Fibroblast of villous mesenchyme (primary cell): ENCODE data around the gene TMOD1. TPM values are rescaled to one million over a fixed set of nuclear protein-coding genes. Genes with fewer than 3 reads are reported as not detected.

ENCODE experiments used
- DNase-seq: peaks from one replicate; pipeline ENCODE4 v3.0.0-alpha.2; 2010; ENCODE audit warnings: low read depth
- H3K4me3 ChIP-seq: 2 replicates; pipeline ENCODE4 v1.5.1; 2011; ENCODE audit warnings: low read depth, mild to moderate bottlenecking, low read length
- total RNA-seq: library from RNA; depleted of rRNA; stranded (reverse); fragments of >200 nt; gene quantifications from 2 replicates; pipeline ENCODE4 v1.2.3, GENCODE V29; 2012
- TF ChIP-seq, protein P1 (sequence below): IDR thresholded peaks from 2 replicates; pipeline ENCODE4 v1.5.1; 2012; ENCODE audit warnings: low read depth, mild to moderate bottlenecking, low read length; ENCODE audit not compliant: insufficient read depth

TMOD1 gene
- total RNA-seq, 1 donor: 0.43 TPM

DNA sequence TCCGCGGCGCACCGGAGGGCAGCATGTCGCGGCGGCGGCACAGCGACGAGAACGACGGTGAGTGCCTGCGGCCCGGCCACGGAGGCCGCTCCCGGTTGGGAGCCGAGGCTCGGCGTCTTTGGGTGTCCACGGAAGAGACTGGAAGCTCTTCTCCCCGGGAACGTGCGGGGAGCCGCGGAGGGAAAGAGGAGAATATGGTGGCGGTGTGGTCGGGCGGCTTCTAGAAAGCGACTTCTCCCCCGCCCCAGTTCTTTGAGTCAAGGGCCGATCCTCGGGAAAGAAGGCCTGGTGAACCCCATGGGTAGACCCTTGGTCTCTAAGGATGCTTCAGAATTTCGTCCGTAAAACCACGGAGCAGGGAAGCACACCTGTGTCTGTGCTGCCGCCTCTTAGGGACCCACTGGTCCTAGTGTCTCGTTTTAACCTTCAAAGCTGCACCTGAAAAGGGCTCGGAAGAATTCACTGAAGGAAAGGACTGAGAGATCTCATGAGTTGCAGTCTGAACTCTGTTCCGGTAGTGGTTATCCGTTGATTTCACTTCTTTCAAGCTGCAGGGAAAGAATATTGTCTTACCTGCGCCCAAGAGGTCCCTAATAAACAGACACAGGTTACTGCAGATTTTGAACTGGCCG lies 132.5 kb downstream of the TMOD1 start:
- TF ChIP-seq, protein P1, sequence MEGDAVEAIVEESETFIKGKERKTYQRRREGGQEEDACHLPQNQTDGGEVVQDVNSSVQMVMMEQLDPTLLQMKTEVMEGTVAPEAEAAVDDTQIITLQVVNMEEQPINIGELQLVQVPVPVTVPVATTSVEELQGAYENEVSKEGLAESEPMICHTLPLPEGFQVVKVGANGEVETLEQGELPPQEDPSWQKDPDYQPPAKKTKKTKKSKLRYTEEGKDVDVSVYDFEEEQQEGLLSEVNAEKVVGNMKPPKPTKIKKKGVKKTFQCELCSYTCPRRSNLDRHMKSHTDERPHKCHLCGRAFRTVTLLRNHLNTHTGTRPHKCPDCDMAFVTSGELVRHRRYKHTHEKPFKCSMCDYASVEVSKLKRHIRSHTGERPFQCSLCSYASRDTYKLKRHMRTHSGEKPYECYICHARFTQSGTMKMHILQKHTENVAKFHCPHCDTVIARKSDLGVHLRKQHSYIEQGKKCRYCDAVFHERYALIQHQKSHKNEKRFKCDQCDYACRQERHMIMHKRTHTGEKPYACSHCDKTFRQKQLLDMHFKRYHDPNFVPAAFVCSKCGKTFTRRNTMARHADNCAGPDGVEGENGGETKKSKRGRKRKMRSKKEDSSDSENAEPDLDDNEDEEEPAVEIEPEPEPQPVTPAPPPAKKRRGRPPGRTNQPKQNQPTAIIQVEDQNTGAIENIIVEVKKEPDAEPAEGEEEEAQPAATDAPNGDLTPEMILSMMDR: no peak
- DNase-seq: peak; percentile 23
- peak overlapping the region; percentile 92 for H3K4me3 ChIP-seq

DNA sequence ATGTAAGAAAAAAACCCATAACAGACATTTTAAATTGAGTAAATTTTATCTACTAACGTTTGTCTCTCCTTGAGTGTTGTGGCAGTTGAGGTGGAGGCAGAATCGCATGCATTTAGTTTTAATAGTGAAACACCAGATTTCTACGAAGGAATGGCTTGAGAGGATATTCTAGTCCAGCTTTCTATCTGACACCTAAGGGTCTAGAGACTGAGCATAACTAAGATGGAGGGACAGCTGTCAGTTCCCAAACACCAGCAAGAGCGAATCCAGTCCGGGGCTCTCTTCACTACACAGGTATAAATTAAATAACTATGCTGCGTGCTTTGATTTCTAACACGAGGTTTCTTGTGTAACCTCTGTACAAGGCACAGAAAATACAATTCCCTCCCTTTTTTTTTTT lies 133.6 kb downstream of the TMOD1 start:
- peak overlapping the region; percentile 92 for H3K4me3 ChIP-seq
- no peak for DNase-seq
- TF ChIP-seq, protein P1: no peak

DNA sequence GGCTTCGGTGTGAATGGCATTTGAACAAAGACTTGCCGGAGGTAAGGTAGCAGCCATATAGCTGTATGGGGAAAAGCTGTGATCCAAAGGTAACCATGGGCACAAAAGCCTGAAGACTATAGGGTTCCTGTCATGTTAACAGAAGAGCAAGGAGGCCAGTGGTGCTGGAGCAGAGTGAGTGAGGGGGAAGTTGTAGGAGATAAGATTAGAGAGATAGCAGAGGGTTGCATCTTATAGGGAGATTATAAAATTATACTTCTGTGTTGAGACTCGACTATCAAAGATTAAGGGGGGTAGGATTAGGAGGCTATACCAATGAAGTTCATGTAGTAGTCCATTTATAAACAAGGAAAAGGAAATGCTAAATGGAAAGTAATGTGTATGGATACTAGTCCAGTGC lies 135.4 kb downstream of the TMOD1 start:
- DNase-seq: no peak
- H3K4me3 ChIP-seq: no peak overlapping the region
- TF ChIP-seq, protein P1: no peak

DNA sequence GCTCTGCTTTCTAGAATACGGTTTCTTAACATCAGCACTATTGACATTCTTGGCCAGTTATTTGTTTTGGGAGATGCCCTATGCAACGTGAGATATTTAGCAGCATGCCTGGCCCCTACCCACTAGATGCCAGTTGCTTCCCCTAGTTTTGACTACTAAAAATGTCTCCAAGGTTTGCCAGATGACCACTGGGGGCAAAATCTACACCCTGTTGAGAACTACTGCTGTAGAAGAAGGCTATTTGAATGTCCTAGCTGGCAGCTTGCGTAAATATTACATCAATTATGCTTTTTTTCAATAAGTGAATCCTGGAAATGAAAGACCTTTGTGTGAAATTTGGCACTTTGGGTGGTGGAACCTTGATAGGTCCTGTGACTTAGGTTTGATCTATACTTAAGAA lies 137.2 kb downstream of the TMOD1 start:
- TF ChIP-seq, protein P1: peak; percentile 12
- no peak for DNase-seq
- no peak overlapping the region for H3K4me3 ChIP-seq

DNA sequence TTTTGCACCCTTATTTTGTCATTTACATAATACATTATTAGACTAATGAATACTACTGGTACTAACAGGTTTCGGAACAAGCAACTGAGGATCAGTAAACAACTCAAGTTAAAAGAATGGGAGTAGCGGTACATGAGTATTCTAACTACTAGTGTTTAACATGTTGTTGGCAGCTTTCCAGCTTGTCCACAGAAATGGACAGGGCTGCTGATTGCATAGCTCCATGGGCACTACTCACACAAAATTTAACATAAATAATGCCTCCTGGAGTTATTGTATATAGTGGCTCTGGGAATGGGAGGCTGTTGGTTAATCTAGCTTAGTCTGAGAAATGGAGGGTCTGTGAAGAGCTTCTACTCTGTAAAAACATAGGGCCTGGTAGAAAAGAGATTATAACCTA lies 138.9 kb downstream of the TMOD1 start:
- TF ChIP-seq, protein P1: no peak
- DNase-seq: no peak
- no peak overlapping the region for H3K4me3 ChIP-seq

DNA sequence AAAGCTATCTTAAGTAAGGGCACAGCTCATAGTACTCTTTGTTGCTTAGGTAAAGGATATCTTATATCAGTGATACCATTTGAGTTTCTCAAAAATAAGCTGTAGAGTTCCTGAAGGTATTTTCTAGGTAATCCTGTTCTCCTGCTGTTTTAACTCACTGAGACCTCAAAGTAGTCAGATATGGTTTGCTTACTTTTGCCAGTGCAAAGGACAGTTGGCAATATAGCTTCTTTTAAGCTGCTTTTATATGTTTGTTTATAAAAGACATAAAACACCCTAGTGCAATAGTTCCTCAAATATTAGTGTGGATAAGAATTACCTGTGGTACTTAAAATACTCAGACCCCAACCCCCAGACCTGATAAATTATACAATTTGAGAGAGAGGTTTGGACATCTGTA lies 144.3 kb downstream of the TMOD1 start:
- DNase-seq: no peak
- no peak overlapping the region for H3K4me3 ChIP-seq
- TF ChIP-seq, protein P1: no peak

DNA sequence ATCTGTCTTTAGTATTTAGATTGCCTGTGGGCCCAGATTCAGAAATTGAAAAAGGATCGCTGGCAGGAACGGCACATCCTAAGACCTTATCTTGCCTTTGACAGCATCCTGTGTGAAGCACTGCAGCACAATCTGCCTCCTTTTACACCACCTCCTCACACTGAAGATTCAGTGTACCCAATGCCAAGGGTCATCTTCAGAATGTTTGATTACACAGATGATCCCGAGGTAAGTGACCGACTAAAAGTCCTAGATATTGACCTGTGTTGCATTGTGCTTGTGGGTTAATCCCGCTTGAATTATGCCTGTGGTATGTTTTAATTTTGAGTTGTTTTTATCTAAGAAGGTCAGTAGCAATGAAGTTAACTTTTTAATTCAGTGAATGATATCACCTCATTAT lies 146.5 kb downstream of the TMOD1 start:
- H3K4me3 ChIP-seq: no peak overlapping the region
- DNase-seq: no peak
- TF ChIP-seq, protein P1: no peak
